ENCODE results near the gene ZBTB46. TPM values are rescaled to one million over a fixed set of nuclear protein-coding genes. Genes with fewer than 3 reads are reported as not detected.

ZBTB46 gene
- polyA plus RNA-seq, 3 donors, result 0.07 to 2.3 (median 0.37) TPM

DNA sequence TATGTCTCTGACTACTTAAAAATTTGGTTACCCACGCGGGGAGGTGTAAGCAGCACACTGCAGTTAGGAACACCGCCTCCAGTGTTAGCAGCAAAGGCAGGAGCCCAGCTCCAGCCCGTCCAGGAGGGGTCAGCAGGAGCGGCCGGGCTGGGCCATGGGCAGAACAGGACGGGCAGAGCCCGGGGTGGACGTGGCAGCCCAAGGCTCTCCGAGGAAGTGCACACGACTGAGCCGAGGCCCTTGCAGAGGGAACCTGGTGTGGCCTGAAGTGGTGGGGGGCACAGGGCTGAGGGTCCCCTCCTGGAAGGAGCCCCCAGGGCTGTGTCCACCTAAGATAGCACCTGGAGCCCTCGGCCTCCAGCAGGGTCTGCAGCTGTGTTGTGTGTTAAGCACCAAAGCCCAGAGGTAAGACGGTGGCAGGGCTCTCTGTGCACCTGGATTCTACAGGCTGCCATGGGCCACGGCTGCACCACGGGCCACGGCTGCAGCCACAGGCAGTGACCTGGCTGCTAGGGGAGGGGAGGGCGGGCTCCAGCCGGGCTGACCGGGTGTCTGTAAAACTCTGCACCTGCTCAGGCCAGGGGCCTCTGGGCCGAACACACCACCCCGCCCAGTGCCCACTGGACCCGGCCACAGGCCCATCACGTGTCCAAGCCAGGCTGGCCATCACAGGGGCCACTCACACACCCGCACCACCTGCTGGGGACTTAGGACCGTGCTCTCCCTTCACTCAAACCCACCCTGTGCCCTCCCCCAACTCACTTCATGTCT lies 84.9 kb downstream of the ZBTB46 start:
- Mint-ChIP-seq H3K27ac (no peak overlapping the region), H3K9me3 (no peaks in the 10 kb centered on the region), H3K4me3 (no peak overlapping the region), H3K4me1 (peaks cover 1% of the 10 kb centered on the region), H3K36me3 (peaks cover 2 to 8% of the 10 kb centered on the region in 2 donors), H3K27me3 (ENCODE audit: low read depth in 3 of 3) (peaks cover 1 to 3% (median 2%) of the 10 kb centered on the region in 3 donors)
- Histone ChIP-seq H3K4me2 (replicated peaks; ENCODE audit: extremely low read depth, low read length, poor library complexity, severe bottlenecking) (no peak overlapping the region), H3K27ac (ENCODE audit: low read depth in 1 of 2, low read length in 2 of 2) (no peak overlapping the region), H3K79me2 (ENCODE audit: insufficient read depth, low read length) (peaks cover 5% of the 10 kb centered on the region), H3K4me1 (ENCODE audit: control insufficient read depth in 1 of 2, insufficient read depth in 2 of 2, low read length in 2 of 2) (peaks cover 5 to 6% of the 10 kb centered on the region in 2 donors), H3K27me3 (ENCODE audit: control insufficient read depth in 2 of 2, insufficient read depth in 2 of 2, low read length in 2 of 2) (no peaks in the 10 kb centered on the region), H3K36me3 (replicated peaks in 1 of 2; ENCODE audit: control insufficient read depth in 1 of 2, insufficient read depth in 2 of 2, low read length in 2 of 2) (peaks cover 0 to 9% of the 10 kb centered on the region in 2 donors), H4K20me1 (ENCODE audit: insufficient read depth, low read length) (peaks cover 4% of the 10 kb centered on the region), H2AFZ (ENCODE audit: insufficient read depth, low read depth, low read length, poor library complexity, severe bottlenecking) (no peak overlapping the region), H3K9me3 (replicated peaks in 1 of 2; ENCODE audit: control insufficient read depth in 1 of 2, insufficient read depth in 1 of 2, low read length in 2 of 2) (no peaks in the 10 kb centered on the region), H3K4me3 (replicated peaks in 1 of 3; ENCODE audit: low read depth in 2 of 3, low read length in 3 of 3) (no peak overlapping the region), H3K9ac (ENCODE audit: insufficient read depth, low read length, poor library complexity, severe bottlenecking) (no peak overlapping the region)
- WGBS (ENCODE audit: insufficient coverage), result 96% methylated on average over 21 of the region's 26 CpGs
- no peak for DNase-seq
- intact Hi-C loops (cut with micrococcal nuclease), result no loop called here
- TF ChIP-seq, protein P1, sequence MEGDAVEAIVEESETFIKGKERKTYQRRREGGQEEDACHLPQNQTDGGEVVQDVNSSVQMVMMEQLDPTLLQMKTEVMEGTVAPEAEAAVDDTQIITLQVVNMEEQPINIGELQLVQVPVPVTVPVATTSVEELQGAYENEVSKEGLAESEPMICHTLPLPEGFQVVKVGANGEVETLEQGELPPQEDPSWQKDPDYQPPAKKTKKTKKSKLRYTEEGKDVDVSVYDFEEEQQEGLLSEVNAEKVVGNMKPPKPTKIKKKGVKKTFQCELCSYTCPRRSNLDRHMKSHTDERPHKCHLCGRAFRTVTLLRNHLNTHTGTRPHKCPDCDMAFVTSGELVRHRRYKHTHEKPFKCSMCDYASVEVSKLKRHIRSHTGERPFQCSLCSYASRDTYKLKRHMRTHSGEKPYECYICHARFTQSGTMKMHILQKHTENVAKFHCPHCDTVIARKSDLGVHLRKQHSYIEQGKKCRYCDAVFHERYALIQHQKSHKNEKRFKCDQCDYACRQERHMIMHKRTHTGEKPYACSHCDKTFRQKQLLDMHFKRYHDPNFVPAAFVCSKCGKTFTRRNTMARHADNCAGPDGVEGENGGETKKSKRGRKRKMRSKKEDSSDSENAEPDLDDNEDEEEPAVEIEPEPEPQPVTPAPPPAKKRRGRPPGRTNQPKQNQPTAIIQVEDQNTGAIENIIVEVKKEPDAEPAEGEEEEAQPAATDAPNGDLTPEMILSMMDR (IDR thresholded peaks at IDR 0.05), result no peak

DNA sequence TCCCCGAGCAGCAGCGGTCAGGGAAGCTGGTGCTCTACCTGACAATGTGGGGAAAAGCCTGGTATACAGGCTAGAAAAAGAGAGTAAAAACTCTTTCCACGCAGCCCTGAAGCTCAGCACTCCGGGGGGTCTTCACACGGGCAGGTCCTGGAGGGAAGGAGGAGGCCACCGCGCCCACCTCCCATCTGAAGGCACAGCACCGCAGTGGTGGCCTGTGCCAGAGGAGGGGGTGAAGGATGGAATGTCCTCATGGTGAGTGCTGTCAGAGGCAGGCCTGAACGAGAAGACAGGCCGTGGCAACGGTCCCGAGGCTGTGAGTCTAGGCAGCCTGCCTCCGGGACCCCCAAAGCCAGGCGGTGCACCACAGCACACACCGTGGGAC lies 85.6 kb downstream of the ZBTB46 start:
- Mint-ChIP-seq H3K27me3 (ENCODE audit: low read depth in 3 of 3) (peaks cover 1 to 2% (median 2%) of the 10 kb centered on the region in 3 donors), H3K4me1 (peaks cover 3% of the 10 kb centered on the region), H3K36me3 (peaks cover 2 to 8% of the 10 kb centered on the region in 2 donors), H3K27ac (no peak overlapping the region), H3K4me3 (no peak overlapping the region), H3K9me3 (no peaks in the 10 kb centered on the region)
- Histone ChIP-seq H4K20me1 (ENCODE audit: insufficient read depth, low read length) (peaks cover 9% of the 10 kb centered on the region), H3K27me3 (ENCODE audit: control insufficient read depth in 2 of 2, insufficient read depth in 2 of 2, low read length in 2 of 2) (no peaks in the 10 kb centered on the region), H3K4me3 (replicated peaks in 1 of 3; ENCODE audit: low read depth in 2 of 3, low read length in 3 of 3) (no peak overlapping the region), H3K9me3 (replicated peaks in 1 of 2; ENCODE audit: control insufficient read depth in 1 of 2, insufficient read depth in 1 of 2, low read length in 2 of 2) (no peaks in the 10 kb centered on the region), H3K4me1 (ENCODE audit: control insufficient read depth in 1 of 2, insufficient read depth in 2 of 2, low read length in 2 of 2) (peaks cover 12 to 14% of the 10 kb centered on the region in 2 donors), H3K9ac (ENCODE audit: insufficient read depth, low read length, poor library complexity, severe bottlenecking) (no peak overlapping the region), H2AFZ (ENCODE audit: insufficient read depth, low read depth, low read length, poor library complexity, severe bottlenecking) (no peak overlapping the region), H3K27ac (ENCODE audit: low read depth in 1 of 2, low read length in 2 of 2) (no peak overlapping the region), H3K79me2 (ENCODE audit: insufficient read depth, low read length) (peaks cover 7% of the 10 kb centered on the region), H3K4me2 (replicated peaks; ENCODE audit: extremely low read depth, low read length, poor library complexity, severe bottlenecking) (no peak overlapping the region), H3K36me3 (replicated peaks in 1 of 2; ENCODE audit: control insufficient read depth in 1 of 2, insufficient read depth in 2 of 2, low read length in 2 of 2) (peaks cover 0 to 9% of the 10 kb centered on the region in 2 donors)
- TF ChIP-seq, protein P1 (IDR thresholded peaks at IDR 0.05), result no peak
- 93% methylated on average over 5 of the region's 15 CpGs for WGBS (ENCODE audit: insufficient coverage)
- DNase-seq, result no peak
- intact Hi-C loops (cut with micrococcal nuclease), result no loop called here
